ENCODE data around the gene PADI1.

The PADI1 gene

DNA sequence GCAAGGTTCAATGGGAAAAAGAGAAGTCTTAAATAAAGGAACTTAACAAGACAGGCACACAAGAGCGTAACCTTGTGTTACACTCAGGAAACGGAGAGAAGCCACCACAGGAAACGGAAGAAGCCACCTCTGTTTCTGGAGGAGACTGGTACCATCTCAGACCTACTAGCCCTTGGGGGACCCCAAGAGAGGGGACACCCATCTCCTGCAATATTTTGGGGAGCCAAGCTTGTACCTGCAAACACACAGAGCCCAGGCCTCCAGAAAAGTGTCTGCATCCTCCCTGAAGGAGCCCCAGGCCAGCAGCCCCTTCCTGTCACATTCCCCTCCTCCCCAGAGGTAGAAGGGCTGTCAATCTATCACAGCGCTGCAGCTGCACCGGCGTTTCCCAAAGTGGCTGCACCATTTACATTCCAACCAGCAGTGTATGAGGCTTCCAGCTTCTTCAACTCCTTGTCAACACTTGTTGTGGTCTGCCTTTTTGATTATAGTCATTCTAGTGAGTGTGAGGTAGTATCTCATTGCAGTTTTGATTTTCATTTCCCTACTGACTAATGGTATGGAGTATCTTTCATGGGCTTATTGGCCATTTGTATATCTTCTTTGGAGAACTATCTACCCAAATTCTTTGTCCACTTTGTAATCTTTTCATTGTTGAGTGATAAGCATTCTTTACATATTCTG lies 23.0 kb upstream of the PADI1 start:
- no peak for DNase-seq (ENCODE audit: low spot score)

- no peak for DNase-seq (ENCODE audit: low spot score)
Observed at GRCh38 chr1:17183388-17184160, 21.4 kb upstream of the PADI1 start.

- DNase-seq (ENCODE audit: low spot score), result no peak
Observed at GRCh38 chr1:17184161-17184665, 20.7 kb upstream of the PADI1 start.

DNA sequence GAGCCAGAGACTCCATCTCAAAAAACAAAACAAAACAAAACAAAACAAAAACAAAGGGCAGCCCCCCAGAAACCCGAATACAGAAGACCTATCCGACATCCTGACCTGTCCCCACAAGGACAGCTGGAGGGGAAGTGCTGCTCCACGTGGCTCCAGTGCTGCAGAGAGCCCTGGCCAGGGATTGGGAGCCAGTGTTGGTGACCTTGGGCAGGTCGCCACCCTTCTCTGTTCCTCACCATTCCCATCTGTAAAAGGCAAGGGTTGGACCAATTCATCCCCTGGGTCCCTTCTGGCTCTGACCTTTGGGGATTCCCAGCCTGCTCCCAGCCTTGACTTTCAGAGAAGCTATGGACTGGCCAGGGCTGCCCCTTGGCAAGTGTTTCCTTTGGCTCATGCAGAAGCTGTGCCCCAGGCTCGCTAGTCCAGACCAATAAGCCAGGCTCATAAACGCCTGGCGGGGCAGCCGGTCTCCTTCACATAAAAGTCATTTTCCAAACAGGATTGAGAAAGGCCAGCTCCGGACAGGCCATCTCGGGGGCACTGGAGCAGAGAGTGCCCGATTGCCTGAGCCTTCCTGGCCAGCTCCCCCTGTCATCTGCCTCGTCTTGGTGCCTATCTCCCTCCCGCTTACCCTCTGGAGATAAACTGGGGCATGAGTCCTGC lies 20.0 kb upstream of the PADI1 start:
- DNase-seq (ENCODE audit: low spot score), result no peak

DNA sequence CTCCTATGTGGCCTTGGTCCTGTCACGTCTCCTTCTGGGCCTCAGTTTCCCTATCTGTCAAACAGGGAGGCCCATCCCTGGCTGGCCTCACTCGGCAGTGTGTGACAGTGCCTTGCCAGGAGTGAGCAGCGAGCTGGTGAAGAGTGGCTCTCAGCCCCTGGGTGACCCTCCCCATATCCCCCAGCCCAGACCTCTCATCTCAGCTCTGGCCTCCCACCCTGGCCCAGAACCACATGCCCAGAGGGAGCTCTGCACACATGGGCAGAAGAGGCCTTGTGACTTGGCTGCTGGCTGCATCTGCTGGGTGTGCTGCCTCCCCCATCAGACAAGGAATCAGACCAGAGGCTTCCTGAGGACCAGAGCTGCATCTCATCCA lies 19.5 kb upstream of the PADI1 start:
- no peak for DNase-seq (ENCODE audit: low spot score)

- no peak for DNase-seq (ENCODE audit: low spot score)
Observed at GRCh38 chr1:17186216-17186909, 18.6 kb upstream of the PADI1 start.

- DNase-seq (ENCODE audit: low spot score), result no peak
Observed at GRCh38 chr1:17187051-17187450, 17.9 kb upstream of the PADI1 start.

DNA sequence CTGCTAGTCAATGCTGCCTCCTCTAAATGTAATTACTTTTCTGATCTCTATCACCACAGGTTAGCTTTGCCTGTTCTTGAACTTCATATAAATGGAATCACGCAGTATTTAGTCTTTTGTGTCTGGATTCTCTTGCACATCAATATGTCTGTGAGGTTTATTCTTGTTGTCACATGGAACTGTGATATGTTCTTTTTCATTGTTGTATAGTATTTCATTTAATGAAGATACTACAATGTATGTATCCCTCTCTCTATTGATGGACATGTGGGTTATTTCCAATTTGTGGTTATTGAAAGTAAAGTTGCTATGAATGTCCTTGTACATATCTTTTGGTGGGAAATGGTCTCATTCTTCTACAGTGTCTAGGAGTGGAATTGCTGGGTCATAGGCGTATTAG lies 16.7 kb upstream of the PADI1 start:
- DNase-seq (ENCODE audit: low spot score), result no peak

- no peak for DNase-seq (ENCODE audit: low spot score)
Observed at GRCh38 chr1:17188889-17189631, 15.9 kb upstream of the PADI1 start.

- no peak for DNase-seq (ENCODE audit: low spot score)
Observed at GRCh38 chr1:17189632-17189990, 15.3 kb upstream of the PADI1 start.

- DNase-seq (ENCODE audit: low spot score), result no peak
Observed at GRCh38 chr1:17190010-17190995, 14.6 kb upstream of the PADI1 start.

DNA sequence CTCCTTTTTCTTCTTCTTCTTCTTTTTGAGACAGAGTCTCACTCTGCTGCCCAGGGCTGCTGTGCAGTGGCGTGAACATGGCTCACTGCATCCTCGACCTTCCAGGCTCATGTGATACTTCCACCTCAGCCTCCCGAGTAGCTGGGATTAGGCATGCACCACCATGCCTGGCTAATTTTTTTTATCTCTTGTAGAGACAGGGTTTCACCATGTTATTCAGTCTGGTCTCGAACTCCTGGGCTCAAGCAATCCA lies 13.0 kb upstream of the PADI1 start:
- DNase-seq (ENCODE audit: low spot score), result no peak

DNA sequence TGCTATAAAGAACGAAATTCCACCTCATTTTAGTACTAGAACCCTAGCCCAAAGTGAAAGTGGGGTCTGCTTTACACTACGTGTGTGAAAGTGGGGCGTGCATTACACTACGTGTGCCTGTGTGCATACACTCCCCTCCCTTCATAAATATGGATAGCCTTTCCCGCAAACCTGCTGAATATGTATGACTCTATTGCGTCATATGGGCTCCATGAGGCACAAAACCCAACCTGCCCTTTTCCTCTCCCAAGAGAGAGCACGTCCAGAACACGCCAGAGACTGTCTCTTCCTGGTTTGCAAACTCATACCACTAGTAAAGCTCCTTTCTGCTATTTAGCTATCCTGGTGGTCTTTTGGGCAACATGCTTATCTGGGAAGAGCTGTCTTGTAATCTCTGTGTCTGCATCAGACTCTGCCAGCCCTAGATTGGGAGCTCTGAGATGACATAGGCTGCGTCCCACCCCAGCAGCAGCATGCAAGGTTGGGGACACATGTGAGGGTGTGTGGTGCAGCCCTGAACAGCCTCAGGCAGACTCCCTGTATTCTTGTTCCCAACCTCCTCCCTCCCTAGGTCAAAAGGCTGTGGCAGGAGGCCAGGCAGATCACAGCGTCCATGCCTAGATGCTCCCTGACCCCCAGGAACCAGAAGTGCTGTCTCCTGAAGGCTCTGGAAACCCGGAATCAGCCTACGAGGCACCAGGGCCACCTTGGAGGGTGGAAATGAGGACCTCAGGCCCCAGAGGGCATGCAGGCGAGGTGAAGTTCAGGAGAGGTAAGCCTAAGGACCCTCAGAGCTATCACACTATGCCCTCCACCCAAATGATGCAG lies 12.3 kb upstream of the PADI1 start:
- no peak for DNase-seq (ENCODE audit: low spot score)

DNA sequence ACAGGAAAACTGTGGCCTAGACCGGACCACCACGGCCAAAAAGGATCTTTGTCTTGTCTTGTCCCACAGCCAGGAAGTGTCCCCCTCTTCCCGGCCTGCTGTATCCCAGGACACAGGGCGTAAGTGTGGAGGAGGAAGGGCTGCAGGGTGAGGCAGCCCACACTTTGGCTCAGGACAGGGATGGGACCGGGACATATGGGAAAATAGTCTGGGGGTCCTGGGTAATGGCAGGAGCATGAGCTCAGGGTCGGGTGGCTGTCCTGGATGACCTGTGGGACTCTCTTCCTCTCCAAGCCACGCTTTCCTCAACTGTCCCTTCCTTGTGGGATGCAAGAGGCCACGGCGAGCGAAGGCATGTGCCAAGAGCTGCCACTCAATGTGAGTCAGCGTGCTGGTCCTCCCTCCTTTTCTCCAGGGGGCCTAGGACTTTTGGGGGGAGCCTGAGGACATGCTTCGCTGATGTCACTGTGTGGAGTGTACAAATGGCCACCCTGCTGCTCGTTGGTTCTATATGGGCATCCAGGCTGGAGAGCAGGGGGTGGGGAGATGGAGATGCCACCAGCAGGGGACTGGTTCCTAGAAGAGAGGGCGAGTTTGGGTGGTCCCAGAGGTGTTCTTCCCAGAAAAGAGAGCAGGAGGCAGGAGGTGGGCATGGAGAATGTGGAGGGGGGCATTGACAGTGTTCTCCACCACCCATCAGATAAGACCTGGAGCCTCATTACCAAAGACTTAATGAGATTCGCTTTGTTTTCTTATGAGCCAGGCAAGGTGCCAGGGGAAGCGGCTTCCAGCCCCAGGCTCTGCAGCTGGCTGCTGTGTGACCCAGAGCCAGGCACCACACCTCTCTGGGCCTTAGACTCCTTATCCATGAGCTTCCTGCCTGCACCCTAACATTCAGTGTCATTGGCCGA lies 11.5 kb upstream of the PADI1 start:
- no peak for DNase-seq (ENCODE audit: low spot score)

DNA sequence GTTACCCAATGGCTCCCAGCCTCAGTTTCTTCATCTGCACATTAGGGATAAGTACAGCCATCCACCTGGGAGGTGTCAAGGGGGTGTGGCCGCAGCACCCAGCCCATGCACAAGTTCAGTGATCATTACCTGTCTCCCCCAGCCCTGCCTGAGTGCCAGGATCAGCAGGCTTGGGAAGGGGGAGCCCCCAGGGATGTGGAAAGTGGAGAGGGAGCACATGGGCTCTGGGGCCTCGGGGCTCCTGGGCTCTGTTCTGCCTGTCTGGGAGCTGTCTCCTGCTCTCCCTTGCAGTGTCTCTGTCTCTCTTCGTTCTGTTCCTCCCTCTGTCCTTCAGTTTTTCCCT lies 10.8 kb upstream of the PADI1 start:
- no peak for DNase-seq (ENCODE audit: low spot score)

- no peak for DNase-seq (ENCODE audit: low spot score)
Observed at GRCh38 chr1:17194615-17195528, 10.1 kb upstream of the PADI1 start.

DNA sequence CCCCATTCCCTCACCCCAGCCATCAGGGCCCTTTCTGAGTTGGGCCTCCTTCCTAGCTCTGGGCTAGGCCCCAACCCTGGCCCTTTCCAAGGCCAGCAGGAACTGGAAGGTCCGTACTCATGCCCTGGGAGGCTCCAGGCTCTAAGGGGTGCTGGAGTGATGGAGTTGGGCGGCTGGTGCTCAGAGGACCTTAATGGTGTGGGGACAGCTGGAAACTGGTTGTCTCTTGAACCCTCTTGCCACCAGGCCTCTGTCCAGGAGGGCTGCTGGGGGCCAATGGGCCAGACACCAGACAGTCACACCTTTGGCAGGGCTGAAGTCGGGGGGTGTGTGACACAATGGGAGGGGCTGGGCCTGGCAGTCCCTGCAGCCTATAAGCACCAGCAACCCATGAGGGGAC lies 9.2 kb upstream of the PADI1 start:
- DNase-seq (ENCODE audit: low spot score), result no peak

All from hematopoietic multipotent progenitor cell treated with erythropoietin and hydrocortisone succinate and interleukin-3 and kit ligand, for 15 days (in vitro differentiated cells).